Astrocyte (in vitro differentiated cells and primary cell): ENCODE data around the gene CCDC30. TPM values are rescaled to one million over a fixed set of nuclear protein-coding genes. Genes with fewer than 3 reads are reported as not detected.

Experiments used
- DNase-seq: peaks from one replicate; pipeline ENCODE4 v3.0.0-alpha.2; 2010; ENCODE audit warnings: low read depth
- FAIRE-seq: peaks from 2 replicates; lab custom pipeline; 2011; peaks lifted over from hg19 to GRCh38; lab: Jason Lieb, UNC
- H2AFZ ChIP-seq: 2 replicates; pipeline ENCODE4 v1.6.0; 2012; ENCODE audit warnings: low read depth, low read length, inconsistent platforms
- H3K27ac ChIP-seq: 2 replicates; pipeline ENCODE4 v1.5.1; 2011; ENCODE audit warnings: low read depth, low read length, inconsistent platforms
- H3K27me3 ChIP-seq: 2 replicates; pipeline ENCODE4 v1.6.0; 2011; ENCODE audit warnings: low read length, inconsistent platforms; ENCODE audit not compliant: insufficient read depth
- H3K36me3 ChIP-seq: 2 replicates; pipeline ENCODE4 v1.5.1; 2011; ENCODE audit warnings: low read length, inconsistent platforms; ENCODE audit not compliant: insufficient read depth
- H3K4me1 ChIP-seq: 2 replicates; pipeline ENCODE4 v1.5.1; 2011; ENCODE audit warnings: low read length, inconsistent platforms; ENCODE audit not compliant: insufficient read depth
- H3K4me2 ChIP-seq: 2 replicates; pipeline ENCODE4 v1.6.0; 2012; ENCODE audit warnings: low read length, inconsistent platforms
- H3K4me3 ChIP-seq: 2 replicates; pipeline ENCODE4 v1.5.1; 2011; ENCODE audit warnings: low read depth, mild to moderate bottlenecking, low read length, inconsistent platforms; ENCODE audit not compliant: insufficient read depth
- H3K79me2 ChIP-seq: 2 replicates; pipeline ENCODE4 v1.6.0; 2012; ENCODE audit warnings: mild to moderate bottlenecking, low read length, inconsistent platforms; ENCODE audit not compliant: insufficient read depth
- H3K9ac ChIP-seq: 2 replicates; pipeline ENCODE4 v1.6.0; 2012; ENCODE audit warnings: mild to moderate bottlenecking, low read length, inconsistent platforms
- H3K9me3 ChIP-seq: 2 replicates; pipeline ENCODE4 v1.5.1; 2012; ENCODE audit warnings: low read depth, mild to moderate bottlenecking, low read length, inconsistent platforms; ENCODE audit not compliant: insufficient read depth
- H4K20me1 ChIP-seq: 2 replicates; pipeline ENCODE4 v1.6.0; 2012; ENCODE audit warnings: low read length, inconsistent platforms; ENCODE audit not compliant: insufficient read depth
- H3K27ac Mint-ChIP-seq: one replicate; pipeline ENCODE4 v1.8.0; 2021; ENCODE audit warnings: mild to moderate bottlenecking, mixed read lengths; ENCODE audit not compliant: unreplicated experiment
- H3K27me3 Mint-ChIP-seq: one replicate; pipeline ENCODE4 v1.8.0; 2021; ENCODE audit warnings: low read depth, mixed read lengths; ENCODE audit not compliant: unreplicated experiment
- H3K36me3 Mint-ChIP-seq: one replicate; pipeline ENCODE4 v1.8.0; 2021; ENCODE audit warnings: low read depth, mixed read lengths; ENCODE audit not compliant: unreplicated experiment
- H3K4me1 Mint-ChIP-seq: one replicate; pipeline ENCODE4 v1.8.0; 2021; ENCODE audit warnings: low read depth, mixed read lengths; ENCODE audit not compliant: unreplicated experiment
- H3K4me3 Mint-ChIP-seq: one replicate; pipeline ENCODE4 v1.8.0; 2021; ENCODE audit warnings: mild to moderate bottlenecking, moderate library complexity, mixed read lengths; ENCODE audit not compliant: unreplicated experiment
- H3K9me3 Mint-ChIP-seq: one replicate; pipeline ENCODE4 v1.8.0; 2021; ENCODE audit warnings: mild to moderate bottlenecking, mixed read lengths; ENCODE audit not compliant: unreplicated experiment
- EZH2 ChIP-seq: IDR thresholded peaks from 2 replicates; pipeline ENCODE4 v1.6.1; 2012; ENCODE audit warnings: mild to moderate bottlenecking, low read length, inconsistent platforms; ENCODE audit not compliant: insufficient read depth
- total RNA-seq: library from RNA; stranded (reverse); gene quantifications from 2 replicates; pipeline ENCODE4 v1.2.1, GENCODE V29; 2021
- TF ChIP-seq, protein P1 (sequence below): IDR thresholded peaks from 2 replicates; pipeline ENCODE4 v1.5.1; 2011; ENCODE audit warnings: low read depth, mild to moderate bottlenecking, inconsistent platforms, low read length, moderate library complexity; ENCODE audit not compliant: insufficient read depth

Gene CCDC30
- total RNA-seq, 1 donor from 2014 or later = 2.5 TPM

GRCh38 chr1:42432714-42433113 lies 30.4 kb upstream of the CCDC30 start:
- H3K4me3 ChIP-seq = no peak overlapping the region
- Mint-ChIP-seq H3K27ac (no peak overlapping the region), H3K27me3 (peaks cover 5% of the 10 kb centered on the region), H3K36me3 (no peaks in the 10 kb centered on the region), H3K9me3 (no peaks in the 10 kb centered on the region), H3K4me1 (peaks cover 11% of the 10 kb centered on the region), H3K4me3 (no peak overlapping the region)
- no peak overlapping the region for H2AFZ ChIP-seq
- no peak overlapping the region for H3K4me2 ChIP-seq
- DNase-seq (no peak), FAIRE-seq (no peak)
- H3K36me3 ChIP-seq = no peaks in the 10 kb centered on the region
- no peaks in the 10 kb centered on the region for H3K79me2 ChIP-seq
- H3K4me1 ChIP-seq = no peaks in the 10 kb centered on the region
- H3K9ac ChIP-seq = no peak overlapping the region
- H3K27ac ChIP-seq = no peak overlapping the region
- no peaks in the 10 kb centered on the region for H3K9me3 ChIP-seq
- H4K20me1 ChIP-seq = no peaks in the 10 kb centered on the region
- TF ChIP-seq, protein P1, sequence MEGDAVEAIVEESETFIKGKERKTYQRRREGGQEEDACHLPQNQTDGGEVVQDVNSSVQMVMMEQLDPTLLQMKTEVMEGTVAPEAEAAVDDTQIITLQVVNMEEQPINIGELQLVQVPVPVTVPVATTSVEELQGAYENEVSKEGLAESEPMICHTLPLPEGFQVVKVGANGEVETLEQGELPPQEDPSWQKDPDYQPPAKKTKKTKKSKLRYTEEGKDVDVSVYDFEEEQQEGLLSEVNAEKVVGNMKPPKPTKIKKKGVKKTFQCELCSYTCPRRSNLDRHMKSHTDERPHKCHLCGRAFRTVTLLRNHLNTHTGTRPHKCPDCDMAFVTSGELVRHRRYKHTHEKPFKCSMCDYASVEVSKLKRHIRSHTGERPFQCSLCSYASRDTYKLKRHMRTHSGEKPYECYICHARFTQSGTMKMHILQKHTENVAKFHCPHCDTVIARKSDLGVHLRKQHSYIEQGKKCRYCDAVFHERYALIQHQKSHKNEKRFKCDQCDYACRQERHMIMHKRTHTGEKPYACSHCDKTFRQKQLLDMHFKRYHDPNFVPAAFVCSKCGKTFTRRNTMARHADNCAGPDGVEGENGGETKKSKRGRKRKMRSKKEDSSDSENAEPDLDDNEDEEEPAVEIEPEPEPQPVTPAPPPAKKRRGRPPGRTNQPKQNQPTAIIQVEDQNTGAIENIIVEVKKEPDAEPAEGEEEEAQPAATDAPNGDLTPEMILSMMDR = no peak
- TF ChIP-seq EZH2 = no peak
- no peaks in the 10 kb centered on the region for H3K27me3 ChIP-seq

GRCh38 chr1:42433369-42433768 lies 29.7 kb upstream of the CCDC30 start:
- no peak for FAIRE-seq
- Mint-ChIP-seq H3K27ac (no peak overlapping the region), H3K27me3 (peaks cover 5% of the 10 kb centered on the region), H3K36me3 (no peaks in the 10 kb centered on the region), H3K4me1 (peaks cover 11% of the 10 kb centered on the region), H3K4me3 (no peak overlapping the region), H3K9me3 (no peaks in the 10 kb centered on the region)
- Histone ChIP-seq H3K9ac (no peak overlapping the region), H3K27ac (no peak overlapping the region), H3K4me1 (no peaks in the 10 kb centered on the region), H4K20me1 (no peaks in the 10 kb centered on the region), H3K36me3 (no peaks in the 10 kb centered on the region), H3K4me3 (no peak overlapping the region), H3K79me2 (no peaks in the 10 kb centered on the region), H3K9me3 (no peaks in the 10 kb centered on the region), H3K4me2 (no peak overlapping the region), H3K27me3 (no peaks in the 10 kb centered on the region), H2AFZ (no peak overlapping the region)
- TF ChIP-seq, protein P1 = no peak
- no peak for TF ChIP-seq EZH2
- DNase-seq = no peak

DNA sequence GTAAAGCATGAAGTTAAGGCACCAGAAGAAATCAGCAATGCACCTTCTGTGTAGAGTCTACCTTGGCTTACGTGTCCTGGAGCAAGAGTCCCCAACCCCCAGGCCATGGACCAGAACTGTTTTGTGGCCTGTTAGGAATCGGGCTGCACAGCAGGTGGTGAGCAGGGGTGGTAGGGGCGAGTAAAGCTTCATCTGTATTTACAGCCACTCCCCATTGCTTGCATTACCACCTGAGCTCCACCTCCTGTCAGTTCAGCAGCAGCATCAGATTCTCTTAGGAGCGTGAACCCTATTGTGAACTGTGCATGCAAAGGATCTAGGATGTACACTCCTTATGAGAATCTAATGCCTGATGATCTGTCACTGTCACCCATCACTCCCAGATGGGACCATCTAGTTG lies 28.7 kb upstream of the CCDC30 start:
- H3K4me3 Mint-ChIP-seq = no peak overlapping the region
- H3K27me3 ChIP-seq = no peaks in the 10 kb centered on the region
- H3K9me3 ChIP-seq = no peaks in the 10 kb centered on the region
- no peak overlapping the region for H3K27ac Mint-ChIP-seq
- no peak for FAIRE-seq
- no peak overlapping the region for H2AFZ ChIP-seq
- H4K20me1 ChIP-seq = no peaks in the 10 kb centered on the region
- TF ChIP-seq, protein P1 = no peak
- TF ChIP-seq EZH2 = no peak
- H3K4me3 ChIP-seq = no peak overlapping the region
- H3K9me3 Mint-ChIP-seq = no peaks in the 10 kb centered on the region
- no peak for DNase-seq
- H3K79me2 ChIP-seq = no peaks in the 10 kb centered on the region
- no peak overlapping the region for H3K27ac ChIP-seq
- H3K9ac ChIP-seq = no peak overlapping the region
- peaks cover 7% of the 10 kb centered on the region for H3K4me1 Mint-ChIP-seq
- no peaks in the 10 kb centered on the region for H3K36me3 Mint-ChIP-seq
- H3K4me2 ChIP-seq = no peak overlapping the region
- H3K27me3 Mint-ChIP-seq = peaks cover 5% of the 10 kb centered on the region
- no peaks in the 10 kb centered on the region for H3K36me3 ChIP-seq
- no peaks in the 10 kb centered on the region for H3K4me1 ChIP-seq
